MV-4-11 (cell line): ENCODE data around the gene TMEM204.
A peak's percentile ranks its signal among the peaks of the same experiment; 100 is the strongest.

ENCODE experiments used
- DNase-seq: peaks from one replicate; lab custom pipeline; 2025; lab: John Stamatoyannopoulos, UW

TMEM204 gene

GRCh38 chr16:1499756-1500464 lies 33.6 kb upstream of the TMEM204 start:
- DNase-seq, result no peak

GRCh38 chr16:1500465-1501150 lies 32.9 kb upstream of the TMEM204 start:
- DNase-seq, result no peak

DNA sequence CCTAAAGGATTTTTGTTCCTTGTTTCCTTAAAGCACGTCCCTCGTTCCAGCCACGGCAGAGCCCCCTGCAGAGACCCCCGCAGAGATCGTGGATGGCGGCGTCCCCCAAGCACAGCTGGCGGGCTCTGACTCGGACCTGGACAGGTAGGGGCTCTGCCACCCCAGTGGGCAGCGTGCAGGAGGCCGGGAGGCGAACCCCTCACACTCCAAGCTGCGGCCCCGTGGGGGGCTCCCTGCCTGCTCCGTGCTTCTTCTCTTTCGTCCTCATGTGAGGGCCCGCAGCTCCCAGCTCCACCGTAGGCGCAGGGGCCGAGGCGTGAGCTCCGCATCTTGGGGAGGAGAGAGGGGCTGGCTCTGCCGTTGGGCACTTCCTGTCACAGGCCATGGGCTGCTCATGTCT lies 31.8 kb upstream of the TMEM204 start:
- no peak for DNase-seq

GRCh38 chr16:1502092-1503004 lies 31.1 kb upstream of the TMEM204 start:
- DNase-seq, result no peak

- no peak for DNase-seq
Observed at GRCh38 chr16:1503110-1503955, 30.1 kb upstream of the TMEM204 start.

DNA sequence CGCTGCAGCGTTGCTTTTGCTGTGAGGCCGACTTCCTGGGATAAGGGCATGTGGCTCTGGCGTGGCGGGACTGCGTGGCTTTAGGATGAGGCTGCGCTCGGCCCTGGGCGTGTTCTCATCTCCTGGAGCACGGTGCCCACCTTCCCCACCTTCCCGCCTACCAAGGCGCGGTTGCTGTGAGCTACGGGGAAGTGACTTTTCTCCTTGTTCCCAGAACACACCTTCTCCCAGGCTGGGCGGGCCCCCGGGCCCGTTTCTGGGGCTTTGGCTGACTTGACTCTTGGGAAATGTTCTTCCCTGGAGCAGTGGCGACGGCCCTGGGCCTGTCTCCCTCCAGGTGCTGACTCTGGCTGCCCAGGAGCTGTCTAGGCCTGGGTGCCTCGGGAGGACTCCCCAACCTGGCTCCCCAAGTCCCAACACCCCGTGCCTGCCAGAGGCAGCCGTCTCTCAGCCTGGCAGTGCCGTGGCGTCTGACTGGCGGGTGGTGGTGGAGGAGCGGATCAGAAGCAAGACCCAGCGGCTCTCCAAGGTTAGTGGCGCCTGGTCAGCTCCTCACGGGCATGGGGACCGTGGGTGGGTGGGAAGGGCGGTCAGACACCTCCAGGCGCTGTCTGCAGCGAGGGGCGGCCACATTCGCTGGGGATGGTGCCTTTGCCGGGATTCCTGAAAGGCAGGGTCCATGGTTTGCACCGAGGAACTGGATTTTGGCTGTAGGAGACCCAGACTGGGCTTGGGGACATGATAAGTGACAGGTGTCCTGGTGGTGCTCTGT lies 28.2 kb upstream of the TMEM204 start:
- no peak for DNase-seq

GRCh38 chr16:1505912-1506311 lies 27.6 kb upstream of the TMEM204 start:
- no peak for DNase-seq

GRCh38 chr16:1506494-1507213 lies 26.8 kb upstream of the TMEM204 start:
- no peak for DNase-seq

- DNase-seq, result no peak
Observed at GRCh38 chr16:1508494-1509187, 24.8 kb upstream of the TMEM204 start.

- DNase-seq, result no peak
Observed at GRCh38 chr16:1509307-1510221, 23.9 kb upstream of the TMEM204 start.

DNA sequence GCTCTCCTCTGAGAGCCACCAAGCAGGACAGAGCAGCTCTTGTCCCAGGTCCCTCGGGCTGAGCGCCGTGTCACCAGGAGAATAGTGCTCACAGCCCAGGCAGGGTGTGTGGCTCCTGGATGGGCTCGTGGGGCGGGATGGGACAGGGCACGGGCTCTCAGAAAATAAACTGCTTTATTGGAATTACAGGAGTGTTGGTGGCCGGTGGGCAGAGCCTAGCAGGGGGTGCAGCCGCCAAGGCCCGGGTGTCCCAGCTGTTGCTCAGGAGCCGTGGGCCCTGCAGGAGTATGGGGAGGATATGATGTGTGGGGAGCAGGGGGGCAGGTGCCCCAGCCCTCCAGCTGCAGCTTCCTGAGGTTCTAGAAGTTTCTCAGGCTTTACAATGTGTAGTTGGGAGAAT lies 23.2 kb upstream of the TMEM204 start:
- DNase-seq, result no peak

GRCh38 chr16:1510941-1511351 lies 22.5 kb upstream of the TMEM204 start:
- DNase-seq, result no peak

- DNase-seq, result peak; percentile 6
Observed at GRCh38 chr16:1511662-1512569, 21.6 kb upstream of the TMEM204 start.

GRCh38 chr16:1512774-1513173 lies 20.7 kb upstream of the TMEM204 start:
- DNase-seq, result no peak

DNA sequence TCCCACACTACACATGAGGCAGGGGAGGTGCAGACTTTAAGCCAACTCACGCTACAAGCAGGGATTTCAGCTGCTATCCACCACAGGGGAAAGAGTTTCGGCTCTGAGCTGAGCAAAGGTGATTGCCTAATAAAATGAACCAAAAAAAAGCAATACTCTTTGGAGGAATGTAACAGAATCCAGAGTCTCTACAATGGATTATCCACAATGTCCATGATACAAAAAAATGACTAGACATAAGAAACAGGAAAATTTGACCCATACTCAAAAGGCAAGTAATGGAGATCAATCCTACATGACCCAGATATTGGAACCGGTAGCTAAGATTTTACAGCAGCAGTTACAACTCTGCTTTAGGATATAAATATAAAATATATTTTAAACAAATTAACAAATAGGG lies 19.0 kb upstream of the TMEM204 start:
- no peak for DNase-seq

GRCh38 chr16:1518626-1519135 lies 14.8 kb upstream of the TMEM204 start:
- no peak for DNase-seq

DNA sequence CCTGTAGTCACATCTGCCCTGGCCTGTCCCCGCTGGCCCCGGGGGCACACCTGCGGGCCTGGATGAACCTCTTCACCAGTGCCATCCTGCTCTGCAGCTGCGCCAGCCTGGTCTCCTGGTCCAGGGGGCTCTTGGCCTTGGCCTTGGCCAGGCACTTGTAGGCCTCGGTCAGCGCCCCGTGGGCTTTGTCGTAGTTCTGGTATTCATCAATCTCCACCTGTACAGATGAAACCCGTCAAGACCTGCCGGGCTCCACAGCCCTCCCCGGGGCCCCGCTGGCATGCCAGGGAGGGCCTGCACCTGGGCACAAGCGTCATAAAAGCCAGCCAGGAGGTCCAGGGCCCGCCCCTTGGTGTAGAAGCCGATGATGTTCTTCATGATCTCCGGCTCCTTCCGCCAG lies 13.6 kb upstream of the TMEM204 start:
- DNase-seq, result no peak
